ENCODE measurements around the gene ROS1.

ROS1 gene

DNA sequence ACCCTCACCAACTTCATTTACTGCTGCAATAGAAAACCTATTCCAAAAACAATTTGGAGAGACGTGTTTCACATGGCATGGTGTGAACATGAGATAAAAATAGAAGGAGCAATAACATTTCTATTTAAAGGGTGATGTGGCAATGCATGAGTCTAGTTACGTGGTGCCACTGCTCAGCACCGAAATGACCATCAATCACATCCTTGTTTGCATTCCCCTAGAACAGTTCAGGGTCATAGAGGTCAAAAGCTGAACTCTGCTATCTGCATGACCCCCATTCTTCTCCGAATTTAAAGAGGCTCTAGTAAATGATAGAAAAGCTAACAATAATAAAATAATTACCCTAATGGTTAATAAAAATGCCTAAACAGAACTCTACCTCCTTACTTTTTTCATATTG, 29.5 kb downstream of the ROS1 start:
- TF ChIP-seq, protein P1, sequence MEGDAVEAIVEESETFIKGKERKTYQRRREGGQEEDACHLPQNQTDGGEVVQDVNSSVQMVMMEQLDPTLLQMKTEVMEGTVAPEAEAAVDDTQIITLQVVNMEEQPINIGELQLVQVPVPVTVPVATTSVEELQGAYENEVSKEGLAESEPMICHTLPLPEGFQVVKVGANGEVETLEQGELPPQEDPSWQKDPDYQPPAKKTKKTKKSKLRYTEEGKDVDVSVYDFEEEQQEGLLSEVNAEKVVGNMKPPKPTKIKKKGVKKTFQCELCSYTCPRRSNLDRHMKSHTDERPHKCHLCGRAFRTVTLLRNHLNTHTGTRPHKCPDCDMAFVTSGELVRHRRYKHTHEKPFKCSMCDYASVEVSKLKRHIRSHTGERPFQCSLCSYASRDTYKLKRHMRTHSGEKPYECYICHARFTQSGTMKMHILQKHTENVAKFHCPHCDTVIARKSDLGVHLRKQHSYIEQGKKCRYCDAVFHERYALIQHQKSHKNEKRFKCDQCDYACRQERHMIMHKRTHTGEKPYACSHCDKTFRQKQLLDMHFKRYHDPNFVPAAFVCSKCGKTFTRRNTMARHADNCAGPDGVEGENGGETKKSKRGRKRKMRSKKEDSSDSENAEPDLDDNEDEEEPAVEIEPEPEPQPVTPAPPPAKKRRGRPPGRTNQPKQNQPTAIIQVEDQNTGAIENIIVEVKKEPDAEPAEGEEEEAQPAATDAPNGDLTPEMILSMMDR (conservative IDR thresholded peaks at IDR 0.05), result no peak
- H3K27ac ChIP-seq, result no peak overlapping the region

- TF ChIP-seq, protein P1 (conservative IDR thresholded peaks at IDR 0.05), result no peak
- H3K27ac ChIP-seq, result no peak overlapping the region
Observed at GRCh38 chr6:117395164-117395563, 30.6 kb downstream of the ROS1 start.

GRCh38 chr6:117393045-117393444, 32.7 kb downstream of the ROS1 start:
- no peak overlapping the region for H3K27ac ChIP-seq
- TF ChIP-seq, protein P1 (conservative IDR thresholded peaks at IDR 0.05), result no peak

GRCh38 chr6:117391874-117392583, 33.7 kb downstream of the ROS1 start:
- no peak overlapping the region for H3K27ac ChIP-seq

DNA sequence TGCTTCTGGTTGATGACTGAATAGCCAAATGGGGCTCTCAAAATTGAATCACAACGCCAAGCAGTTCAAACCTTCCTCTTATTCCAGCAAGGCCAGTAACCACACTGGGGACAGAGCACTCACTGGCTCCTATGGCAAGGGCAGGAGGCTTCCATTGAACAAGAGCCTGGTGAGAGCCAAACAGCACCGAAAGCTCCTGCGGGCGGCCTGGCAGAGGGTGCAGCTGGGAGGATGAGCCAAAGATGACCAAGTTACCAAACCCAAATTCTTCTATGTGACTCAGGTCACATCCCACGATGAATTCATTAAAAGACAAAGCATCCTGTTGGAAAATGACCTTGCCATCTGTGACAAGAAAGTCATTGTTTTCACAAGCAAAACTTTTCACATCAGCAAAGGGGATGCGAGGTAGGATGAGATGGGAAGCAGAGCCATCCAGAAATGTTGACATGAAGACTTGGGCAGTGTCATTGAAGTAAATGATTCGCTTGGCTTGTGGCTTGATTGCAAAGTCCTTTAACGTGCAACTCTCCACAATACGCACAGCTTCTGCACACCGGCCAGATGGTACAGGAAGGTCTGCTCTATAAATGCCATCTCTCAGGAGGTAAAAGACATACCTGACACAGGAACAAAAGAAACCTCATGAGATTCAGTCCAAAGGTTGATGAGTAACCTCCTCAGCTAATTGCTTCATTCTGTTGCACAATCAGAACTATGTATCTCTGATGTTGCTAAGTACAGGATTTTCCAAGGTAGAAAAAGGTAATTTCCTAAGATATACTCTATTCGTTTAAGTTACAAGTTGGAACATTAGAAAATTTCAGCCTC, 36.3 kb downstream of the ROS1 start:
- no peak overlapping the region for H3K27ac ChIP-seq
- TF ChIP-seq, protein P1 (conservative IDR thresholded peaks at IDR 0.05), result no peak

More at GRCh38 chr6:117391874-117392583, 33.7 kb downstream of the ROS1 start:
- TF ChIP-seq, protein P1 (conservative IDR thresholded peaks at IDR 0.05), result no peak

- H3K27ac ChIP-seq, result no peak overlapping the region
- TF ChIP-seq, protein P1 (conservative IDR thresholded peaks at IDR 0.05), result no peak
Observed at GRCh38 chr6:117387454-117387974, 38.2 kb downstream of the ROS1 start.

DNA sequence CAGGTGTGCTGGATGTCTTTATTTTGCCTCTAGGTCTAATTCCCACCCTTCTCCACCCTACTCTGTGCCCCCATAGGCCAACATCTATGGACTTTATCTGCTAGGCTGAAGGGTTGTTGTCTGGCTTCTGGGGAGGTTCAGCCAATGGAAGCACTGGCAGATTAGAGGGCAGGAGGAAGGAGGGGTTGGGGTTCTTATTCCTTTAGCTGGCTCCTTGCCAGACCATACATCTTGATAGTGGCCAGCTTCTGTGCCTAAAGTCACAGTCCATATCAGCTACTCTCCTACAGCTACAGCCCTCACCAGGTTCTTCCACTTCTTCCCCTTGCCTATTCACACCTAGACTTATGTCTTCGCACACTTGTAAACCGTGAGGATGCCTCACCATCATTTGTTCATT, 41.1 kb downstream of the ROS1 start:
- TF ChIP-seq, protein P1 (conservative IDR thresholded peaks at IDR 0.05), result no peak
- no peak overlapping the region for H3K27ac ChIP-seq
